Activated naive CD4-positive, alpha-beta T cell treated with anti-CD3 and anti-CD28 coated beads, Interleukin-2, amount 10 ng/mL, durations not matched to agents 7 days and 5 days (primary cell): Measurements from ENCODE around the gene RGMA.
A peak's percentile ranks its signal among the peaks of the same experiment; 100 is the strongest.

Experiments
- CTCF ChIA-PET: fragments of 350-600 bp; sonication (Branson Sonifier 250); formaldehyde crosslinking; loops from one replicate; lab custom pipeline; 2021; ENCODE audit warnings: antibody characterized with exemption; lab: Charles Lee
- DNase-seq: peaks from one replicate; pipeline ENCODE4 v3.0.0-alpha.2; 2020
- H3K27ac Mint-ChIP-seq: one replicate; pipeline ENCODE4 v1.8.0; 2021; ENCODE audit warnings: mild to moderate bottlenecking, moderate library complexity, mixed read lengths
- H3K27me3 Mint-ChIP-seq: one replicate; pipeline ENCODE4 v1.8.0; 2021; ENCODE audit warnings: mild to moderate bottlenecking, mixed read lengths
- H3K36me3 Mint-ChIP-seq: one replicate; pipeline ENCODE4 v1.8.0; 2021; ENCODE audit warnings: mixed read lengths
- H3K4me1 Mint-ChIP-seq: one replicate; pipeline ENCODE4 v1.8.0; 2021; ENCODE audit warnings: mixed read lengths
- H3K4me3 Mint-ChIP-seq: one replicate; pipeline ENCODE4 v1.8.0; 2021; ENCODE audit warnings: mild to moderate bottlenecking, moderate library complexity, mixed read lengths
- H3K9me3 Mint-ChIP-seq: one replicate; pipeline ENCODE4 v1.8.0; 2021; ENCODE audit warnings: mixed read lengths

The RGMA gene

DNA sequence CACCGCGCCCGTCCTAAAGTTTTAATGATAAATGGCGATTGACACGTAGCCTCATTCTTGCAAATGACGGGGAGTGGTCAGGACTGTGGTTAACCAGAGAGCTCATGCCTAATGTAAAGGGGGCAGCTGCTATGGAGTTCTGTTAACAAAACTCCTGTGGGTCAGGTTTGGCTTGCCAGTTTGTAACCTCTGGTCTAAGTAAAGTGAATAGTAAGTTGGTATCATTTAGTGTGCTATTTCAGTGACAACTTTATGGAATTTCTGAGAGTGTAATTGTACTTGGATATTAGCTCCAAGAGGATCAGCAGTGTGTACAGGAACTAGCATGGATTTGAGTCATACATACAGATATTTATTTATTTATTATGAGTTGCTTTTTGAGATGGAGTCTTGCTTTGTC, 87.9 kb downstream of the RGMA start:
- Mint-ChIP-seq H3K36me3 (peaks cover 81% of the 10 kb centered on the region), H3K27me3 (no peaks in the 10 kb centered on the region), H3K9me3 (no peaks in the 10 kb centered on the region), H3K4me3 (no peak overlapping the region), H3K4me1 (peaks cover 25% of the 10 kb centered on the region), H3K27ac (no peak overlapping the region)
- CTCF ChIA-PET: interaction anchor here (2.4 kb wide), 1 partner anchor 29 kb away, joined by 7 read pairs; no protein-coding TSS in a partner anchor
- DNase-seq: no peak

DNA sequence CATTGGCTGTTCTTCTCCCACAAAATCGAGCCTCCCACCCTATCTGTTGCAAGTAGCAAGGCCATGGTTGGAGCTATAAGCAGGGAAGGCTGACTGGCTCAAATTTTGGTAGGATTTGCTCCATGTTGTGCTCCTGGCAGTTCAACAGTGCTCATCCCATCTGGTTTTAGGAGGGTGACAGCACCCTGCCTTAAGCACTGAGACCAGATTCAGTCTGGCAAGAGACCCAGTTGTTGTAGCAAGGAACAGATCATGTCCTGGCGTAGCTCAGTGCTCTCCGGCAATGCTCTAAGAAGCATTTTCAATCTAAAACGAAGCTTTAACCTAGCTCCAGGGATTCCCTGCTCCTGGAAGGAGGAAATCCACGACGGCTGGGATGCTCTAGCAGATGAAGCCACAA, 91.2 kb downstream of the RGMA start:
- CTCF ChIA-PET: interaction anchor here (0.7 kb wide), 1 partner anchor 200 kb away, joined by 3 read pairs; no protein-coding TSS in a partner anchor
- no peaks in the 10 kb centered on the region for H3K9me3 Mint-ChIP-seq
- peaks cover 28% of the 10 kb centered on the region for H3K4me1 Mint-ChIP-seq
- no peak for DNase-seq
- no peaks in the 10 kb centered on the region for H3K27me3 Mint-ChIP-seq
- H3K4me3 Mint-ChIP-seq: no peak overlapping the region
- H3K36me3 Mint-ChIP-seq: peaks cover 76% of the 10 kb centered on the region
- H3K27ac Mint-ChIP-seq: peak overlapping the region; percentile 78

DNA sequence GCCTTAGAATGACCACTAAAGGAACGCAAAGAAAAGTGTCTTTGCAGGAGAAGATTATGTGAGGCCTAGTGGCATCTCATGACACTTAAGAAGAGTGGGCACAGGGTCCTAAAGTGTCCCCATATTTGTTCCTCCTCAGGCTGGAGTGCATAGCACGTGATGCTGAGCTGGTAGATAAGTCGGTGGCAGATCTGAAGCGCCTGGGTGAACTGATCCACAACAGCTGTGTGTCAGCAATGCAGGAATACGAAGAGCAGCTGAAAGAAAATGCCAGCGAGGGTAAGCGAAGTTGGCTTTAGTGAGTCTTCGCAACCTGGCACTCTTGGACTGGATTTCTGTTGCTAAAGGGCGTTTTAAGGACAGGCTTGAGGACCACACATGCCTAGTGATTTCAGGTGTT, 96.3 kb downstream of the RGMA start:
- DNase-seq: no peak
- no peaks in the 10 kb centered on the region for H3K27me3 Mint-ChIP-seq
- no peaks in the 10 kb centered on the region for H3K9me3 Mint-ChIP-seq
- no peak overlapping the region for H3K27ac Mint-ChIP-seq
- CTCF ChIA-PET: interaction anchor here (1.0 kb wide), 1 partner anchor 196 kb away, joined by 4 read pairs; no protein-coding TSS in a partner anchor
- H3K4me3 Mint-ChIP-seq: no peak overlapping the region
- H3K4me1 Mint-ChIP-seq: peaks cover 16% of the 10 kb centered on the region
- H3K36me3 Mint-ChIP-seq: peaks cover 74% of the 10 kb centered on the region

DNA sequence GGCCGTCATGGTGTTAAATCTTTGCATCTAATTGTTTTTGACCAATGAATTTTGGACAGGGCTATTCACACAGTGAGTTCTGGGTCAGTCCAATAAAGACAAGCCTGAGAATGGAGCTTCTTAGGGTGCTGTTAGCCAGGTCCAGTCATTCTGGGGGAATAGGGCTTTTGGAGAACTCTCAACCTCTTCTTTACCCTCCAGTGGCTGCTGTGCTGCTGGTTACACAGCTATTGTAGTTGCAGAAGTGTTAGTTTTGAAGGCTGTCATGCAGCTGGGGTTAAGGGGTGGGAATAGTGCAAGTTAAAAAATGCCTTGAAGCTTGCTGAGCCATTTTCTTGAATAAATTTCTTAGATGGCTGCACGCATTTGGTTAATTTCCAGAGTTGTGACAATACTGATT, 99.0 kb downstream of the RGMA start:
- Mint-ChIP-seq H3K4me3 (no peak overlapping the region), H3K4me1 (peaks cover 2% of the 10 kb centered on the region), H3K36me3 (peaks cover 68% of the 10 kb centered on the region), H3K27ac (peak overlapping the region; percentile 67), H3K9me3 (no peaks in the 10 kb centered on the region), H3K27me3 (no peaks in the 10 kb centered on the region)
- CTCF ChIA-PET: no interaction called here
- DNase-seq: no peak

DNA sequence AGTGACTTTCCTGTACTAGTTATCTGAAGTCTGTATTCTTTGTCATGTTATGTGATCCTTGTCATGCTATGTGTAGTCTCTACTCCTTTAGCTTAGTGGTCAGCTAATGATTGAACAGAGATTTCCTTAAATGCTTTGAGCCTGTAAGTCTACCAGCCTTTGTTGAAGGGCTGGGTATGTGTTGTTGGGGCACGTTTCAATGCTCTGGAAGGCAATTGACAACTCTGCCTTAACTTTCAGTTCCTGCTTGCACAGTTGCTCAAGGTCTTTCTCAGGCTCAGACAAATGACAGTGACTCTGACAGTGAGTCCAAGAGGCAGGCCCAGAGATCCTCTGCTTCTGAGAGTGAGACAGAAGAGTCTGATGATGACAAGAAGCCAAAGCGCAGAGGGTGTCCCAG, 99.5 kb downstream of the RGMA start:
- no peak for DNase-seq
- Mint-ChIP-seq H3K4me3 (no peak overlapping the region), H3K27ac (no peak overlapping the region), H3K9me3 (no peaks in the 10 kb centered on the region), H3K4me1 (no peaks in the 10 kb centered on the region), H3K36me3 (peaks cover 63% of the 10 kb centered on the region), H3K27me3 (no peaks in the 10 kb centered on the region)
- CTCF ChIA-PET: no interaction called here
